Natural killer cell (primary cell): Measurements from ENCODE around the gene DNASE1L2. TPM values are rescaled to one million over a fixed set of nuclear protein-coding genes. Genes with fewer than 3 reads are reported as not detected.

Source experiments
- ATAC-seq, 3 donors: fragments of 150-1000 bp in 2 of 3; fragments of 200-7000 bp in 1 of 3; cut with Tn5 transposase; 1 replicate in 1 of 3; 2 replicates in 2 of 3; pipeline ENCODE4 v1.10.0; 2021; ENCODE audit warnings: mild to moderate bottlenecking in 2 of 3, moderate library complexity in 2 of 3
- DNase-seq, 2 donors: peaks; one replicate each; pipeline versions ENCODE4 v3.0.0 to v3.0.0-alpha.2; 2013 to 2021; ENCODE audit warnings: mixed read lengths in 1 of 2
- H3K27ac ChIP-seq: one replicate; pipeline ENCODE4 v1.5.1; 2013; ENCODE audit warnings: mild to moderate bottlenecking, low read length
- H3K27me3 ChIP-seq: one replicate; pipeline ENCODE4 v1.6.1; 2013; ENCODE audit warnings: low read length; ENCODE audit not compliant: control insufficient read depth, insufficient read depth
- H3K36me3 ChIP-seq: one replicate; pipeline ENCODE4 v1.6.1; 2013; ENCODE audit warnings: low read length; ENCODE audit not compliant: control insufficient read depth, insufficient read depth
- H3K4me1 ChIP-seq: one replicate; pipeline ENCODE4 v1.6.1; 2013; ENCODE audit warnings: low read length; ENCODE audit not compliant: control insufficient read depth, insufficient read depth
- H3K4me3 ChIP-seq: one replicate; pipeline ENCODE4 v1.5.1; 2013; ENCODE audit warnings: low read length
- H3K9me3 ChIP-seq: one replicate; pipeline ENCODE4 v1.6.1; 2013; ENCODE audit warnings: low read length; ENCODE audit not compliant: control insufficient read depth, insufficient read depth
- H3K27ac Mint-ChIP-seq, 2 donors: one replicate each; pipeline ENCODE4 v1.8.0; 2022; ENCODE audit warnings: mild to moderate bottlenecking in 2 of 2, mixed read lengths in 2 of 2, moderate library complexity in 1 of 2
- H3K27me3 Mint-ChIP-seq, 2 donors: one replicate each; pipeline ENCODE4 v1.8.0; 2022; ENCODE audit warnings: low read depth in 2 of 2, mixed read lengths in 2 of 2
- H3K36me3 Mint-ChIP-seq: one replicate; pipeline ENCODE4 v1.8.0; 2022; ENCODE audit warnings: mixed read lengths
- H3K4me1 Mint-ChIP-seq, 2 donors: one replicate each; pipeline ENCODE4 v1.8.0; 2022; ENCODE audit warnings: mixed read lengths in 2 of 2
- H3K4me3 Mint-ChIP-seq: one replicate; pipeline ENCODE4 v1.8.0; 2022; ENCODE audit warnings: mild to moderate bottlenecking, moderate library complexity, mixed read lengths
- H3K9me3 Mint-ChIP-seq, 2 donors: one replicate each; pipeline ENCODE4 v1.8.0; 2022; ENCODE audit warnings: mixed read lengths in 2 of 2
- CTCF ChIP-seq: fragments of 200-600 bp; IDR thresholded peaks from one replicate; pipeline ENCODE4 v1.8.0; 2022; ENCODE audit warnings: antibody characterized with exemption
- WGBS: methylation state at CpG from one replicate; pipeline ENCODE4 v1.1.7; 2013; ENCODE audit warnings: missing lambda C conversion rate; ENCODE audit not compliant: insufficient coverage; 5-methylcytosine and 5-hydroxymethylcytosine counted together
- intact Hi-C: fragments of 100-400 bp; cut with micrococcal nuclease; formaldehyde crosslinking; loops from one replicate; pipeline ENCODE4 v1.14.2; 2022
- total RNA-seq, 4 donors: library from RNA; stranded (reverse); fragments of 120-200 nt in 1 of 4; gene quantifications; one replicate each; pipeline versions ENCODE4 v1.2.3 to v1.2.4, GENCODE V29; 2013 to 2022

The DNASE1L2 gene
- total RNA-seq, 3 donors from 2014 or later (not counting 1 experiment from before 2014, with no cell fraction given): 0.19 to 1.4 (median 0.77) TPM

DNA sequence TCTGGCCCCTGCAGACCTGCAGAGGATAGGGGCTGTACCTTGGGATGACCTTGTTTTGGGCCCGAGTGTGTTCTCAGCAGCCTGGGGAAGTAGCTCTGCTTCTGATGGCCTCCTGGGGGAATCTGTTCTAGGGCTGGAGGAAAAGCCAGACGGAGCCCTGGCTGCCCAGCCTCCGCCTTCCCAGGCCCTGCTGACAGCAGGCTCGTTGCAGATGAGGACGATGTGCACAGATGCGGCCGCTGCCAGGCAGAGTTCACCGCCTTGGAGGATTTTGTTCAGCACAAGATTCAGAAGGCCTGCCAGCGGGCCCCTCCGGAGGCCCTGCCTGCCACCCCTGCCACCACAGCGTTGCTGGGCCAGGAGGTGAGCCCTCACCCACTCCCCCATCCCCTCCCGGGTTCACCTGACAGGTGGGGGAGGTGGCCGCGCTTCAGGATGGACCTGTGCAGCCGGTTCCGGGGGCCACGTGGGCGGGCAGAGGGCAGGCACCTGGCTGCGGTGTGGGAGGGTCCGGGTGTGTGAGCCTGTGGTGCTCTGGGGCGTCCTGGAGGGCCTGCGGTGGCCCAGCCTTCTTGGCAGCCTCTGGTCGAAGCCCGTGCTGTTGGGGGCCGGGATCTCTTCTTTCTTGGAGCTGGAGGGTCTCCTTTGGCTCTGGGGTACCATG, 8.0 kb upstream of the DNASE1L2 start:
- peaks cover 16% of the 10 kb centered on the region for H3K4me1 ChIP-seq
- no peak overlapping the region for H3K4me3 ChIP-seq
- Mint-ChIP-seq H3K4me1 (peaks cover 0 to 20% of the 10 kb centered on the region in 2 donors), H3K4me3 (no peak overlapping the region), H3K27ac (no peak overlapping the region), H3K36me3 (no peaks in the 10 kb centered on the region), H3K27me3 (no peaks in the 10 kb centered on the region), H3K9me3 (no peaks in the 10 kb centered on the region)
- no peak overlapping the region for H3K27ac ChIP-seq
- TF ChIP-seq CTCF: no peak
- peaks cover 49% of the 10 kb centered on the region for H3K36me3 ChIP-seq
- no peaks in the 10 kb centered on the region for H3K9me3 ChIP-seq
- WGBS: 96% methylated on average over 25 of the region's 25 CpGs
- ATAC-seq (no peak), DNase-seq (no peak)
- H3K27me3 ChIP-seq: no peaks in the 10 kb centered on the region
- intact Hi-C loops: no loop called here

DNA sequence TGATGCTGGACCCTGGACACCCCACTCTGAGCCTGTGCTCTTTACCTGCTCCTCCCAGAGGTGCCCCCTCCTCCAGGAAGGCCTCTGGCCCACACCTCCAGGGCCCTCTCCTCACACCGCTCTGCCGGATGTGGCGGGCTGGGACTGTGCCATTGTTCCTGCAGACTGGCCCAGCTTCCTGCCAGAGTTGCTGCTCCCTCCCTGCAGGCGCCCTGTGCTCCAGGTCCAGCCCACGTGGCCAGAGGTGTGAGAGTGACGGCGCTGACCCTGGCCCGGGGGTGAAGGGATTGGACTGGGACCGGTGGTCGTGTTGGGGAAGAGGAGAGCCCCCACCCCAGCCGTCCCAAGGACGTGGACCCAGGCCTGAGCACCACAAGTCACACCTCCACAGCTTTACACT, 7.2 kb upstream of the DNASE1L2 start:
- WGBS: 95% methylated on average over 12 of the region's 12 CpGs
- peaks cover 0 to 15% of the 10 kb centered on the region in 2 donors for H3K4me1 Mint-ChIP-seq
- no peaks in the 10 kb centered on the region for H3K27me3 Mint-ChIP-seq
- DNase-seq: no peak
- no peak for TF ChIP-seq CTCF
- Histone ChIP-seq H3K36me3 (peaks cover 56% of the 10 kb centered on the region), H3K27me3 (no peaks in the 10 kb centered on the region), H3K4me1 (peaks cover 12% of the 10 kb centered on the region), H3K27ac (no peak overlapping the region), H3K9me3 (no peaks in the 10 kb centered on the region), H3K4me3 (no peak overlapping the region)
- no peak for ATAC-seq
- H3K36me3 Mint-ChIP-seq: no peaks in the 10 kb centered on the region
- no peak overlapping the region for H3K4me3 Mint-ChIP-seq
- H3K9me3 Mint-ChIP-seq: no peaks in the 10 kb centered on the region
- intact Hi-C loops: no loop called here
- no peak overlapping the region for H3K27ac Mint-ChIP-seq

DNA sequence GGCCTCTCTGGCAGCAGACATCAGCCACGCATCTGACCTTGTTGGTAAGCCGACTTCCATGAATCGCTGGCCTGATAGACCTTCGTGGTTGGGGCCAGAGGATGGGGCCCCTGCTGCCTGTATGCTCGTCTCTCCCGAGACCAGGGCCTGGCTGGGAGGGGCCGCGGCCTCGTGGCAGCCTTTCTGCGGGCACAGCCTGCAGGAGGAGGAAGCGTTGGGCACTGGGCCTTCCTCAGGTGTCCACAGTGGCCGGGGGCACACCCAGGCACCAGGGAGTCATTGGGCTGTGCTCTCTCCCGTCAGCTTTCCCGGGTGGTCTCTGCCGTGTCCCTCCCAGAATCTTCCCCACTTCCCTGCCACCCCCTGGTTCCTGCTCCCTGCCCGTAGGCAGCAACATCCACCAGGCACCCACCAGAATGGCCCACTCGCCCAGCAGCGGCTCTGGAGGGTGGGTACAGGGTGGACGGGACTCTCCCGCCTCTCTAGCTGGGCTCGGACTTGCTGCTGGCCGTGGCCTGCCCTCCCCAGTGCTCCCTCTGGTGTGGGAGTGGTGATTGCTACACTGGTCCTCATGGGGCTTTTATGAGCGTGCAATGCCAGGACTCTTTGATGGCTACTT, 6.5 kb upstream of the DNASE1L2 start:
- Mint-ChIP-seq H3K27me3 (no peaks in the 10 kb centered on the region), H3K27ac (peak overlapping the region in 1 of 2 donors; percentile 44), H3K4me1 (peaks cover 0 to 9% of the 10 kb centered on the region in 2 donors), H3K4me3 (no peak overlapping the region), H3K9me3 (no peaks in the 10 kb centered on the region), H3K36me3 (no peaks in the 10 kb centered on the region)
- Histone ChIP-seq H3K9me3 (no peaks in the 10 kb centered on the region), H3K4me3 (no peak overlapping the region), H3K27me3 (no peaks in the 10 kb centered on the region), H3K36me3 (peaks cover 61% of the 10 kb centered on the region), H3K27ac (no peak overlapping the region), H3K4me1 (peaks cover 6% of the 10 kb centered on the region)
- ATAC-seq (no peak), DNase-seq (no peak)
- no peak for TF ChIP-seq CTCF
- intact Hi-C loops: no loop called here
- WGBS: 96% methylated on average over 21 of the region's 23 CpGs
